K562 (cell line): ENCODE results near the gene METTL25B. TPM values are rescaled to one million over a fixed set of nuclear protein-coding genes. Genes with fewer than 3 reads are reported as not detected.
A peak's percentile ranks its signal among the peaks of the same experiment; 100 is the strongest.

Source experiments
- ATF6 ChIP-seq: sonication (generic); formaldehyde crosslinking; IDR thresholded peaks from 2 replicates; pipeline ENCODE4 v1.4.0; 2020; ENCODE audit warnings: mild to moderate bottlenecking, missing genetic modification reagents
- CBFB ChIP-seq: sonication (generic); formaldehyde crosslinking; IDR thresholded peaks from 2 replicates; pipeline ENCODE4 v1.4.0; 2020; ENCODE audit warnings: mild to moderate bottlenecking, missing genetic modification reagents
- CSDE1 ChIP-seq, 2 experiments: fragments of 450-650 bp; IDR thresholded peaks; 2 replicates each; pipeline ENCODE4 v1.6.1; 2016; ENCODE audit warnings: mild to moderate bottlenecking in 1 of 2
- E2F8 ChIP-seq: fragments of 450-650 bp; IDR thresholded peaks from 2 replicates; pipeline ENCODE4 v1.7.1; 2018; ENCODE audit warnings: mild to moderate bottlenecking, low read depth; ENCODE audit not compliant: partially characterized antibody
- EHMT2 ChIP-seq: fragments of 450-650 bp; IDR thresholded peaks from 2 replicates; pipeline ENCODE4 v1.6.1; 2018; ENCODE audit warnings: antibody characterized with exemption
- GATAD2A ChIP-seq: fragments of 450-650 bp; IDR thresholded peaks from 2 replicates; pipeline ENCODE4 v1.6.1; 2017
- HCFC1 ChIP-seq: IDR thresholded peaks from 2 replicates; pipeline ENCODE4 v1.6.1; 2012; ENCODE audit warnings: low read depth, low read length, improper control_type of control experiment
- LCOR ChIP-seq: sonication (generic); formaldehyde crosslinking; IDR thresholded peaks from 2 replicates; pipeline ENCODE4 v1.8.0; 2022; ENCODE audit warnings: mild to moderate bottlenecking, missing genetic modification reagents
- MED1 ChIP-seq: sonication (generic); formaldehyde crosslinking; IDR thresholded peaks from 2 replicates; pipeline ENCODE4 v1.8.1; 2023; ENCODE audit warnings: missing genetic modification reagents, borderline replicate concordance
- NELFE ChIP-seq: IDR thresholded peaks from 2 replicates; pipeline ENCODE4 v1.6.1; 2011; ENCODE audit warnings: mild to moderate bottlenecking; ENCODE audit not compliant: insufficient read depth, insufficient read length
- PHTF2 ChIP-seq: fragments of 250-450 bp; sonication (Bioruptor Pico); IDR thresholded peaks from 2 replicates; pipeline ENCODE4 v1.5.0; 2021; ENCODE audit warnings: mild to moderate bottlenecking
- RAD51 ChIP-seq: fragments of 450-650 bp; IDR thresholded peaks from 2 replicates; pipeline ENCODE4 v1.7.1; 2016; ENCODE audit warnings: low read depth, mild to moderate bottlenecking, borderline replicate concordance
- RBM17 ChIP-seq: fragments of 200-400 bp; formaldehyde crosslinking; IDR thresholded peaks from 2 replicates; pipeline ENCODE4 v1.6.1; 2017; ENCODE audit warnings: low read depth, mild to moderate bottlenecking, low read length, borderline replicate concordance
- RBM34 ChIP-seq: fragments of 200-400 bp; formaldehyde crosslinking; IDR thresholded peaks from 2 replicates; pipeline ENCODE4 v1.6.1; 2018; ENCODE audit warnings: low read length, borderline replicate concordance; ENCODE audit not compliant: insufficient read depth
- SAFB2 ChIP-seq: fragments of 200-400 bp; formaldehyde crosslinking; IDR thresholded peaks from 2 replicates; pipeline ENCODE4 v1.6.1; 2018; ENCODE audit warnings: borderline replicate concordance, low read length, low read depth, moderate library complexity; ENCODE audit not compliant: severe bottlenecking
- SMAD4 ChIP-seq: fragments of 250-450 bp; sonication (Bioruptor Pico); conservative IDR thresholded peaks from 2 replicates; pipeline ENCODE4 v1.8.0; 2021; ENCODE audit warnings: inconsistent platforms, mild to moderate bottlenecking, moderate library complexity
- SRF ChIP-seq, 2 experiments: fragments of 250-450, 450-650 bp in 1 of 2; sonication (Bioruptor Pico) in 1 of 2; sonication (generic) in 1 of 2; formaldehyde crosslinking; IDR thresholded peaks; 2 replicates each; pipeline versions ENCODE4 v1.5.0 to v1.5.1; 2020 to 2022; ENCODE audit warnings: mild to moderate bottlenecking in 1 of 2, missing genetic modification reagents in 1 of 2
- TCF3 ChIP-seq: sonication (generic); formaldehyde crosslinking; IDR thresholded peaks from 2 replicates; pipeline ENCODE4 v1.4.0; 2020; ENCODE audit warnings: mild to moderate bottlenecking, missing genetic modification reagents
- TCF7L2 ChIP-seq: fragments of 150-350 bp; IDR thresholded peaks from 2 replicates; pipeline ENCODE4 v1.6.1; 2016; ENCODE audit warnings: low read depth, mild to moderate bottlenecking, low read length, moderate library complexity
- U2AF1 ChIP-seq: fragments of 200-400 bp; formaldehyde crosslinking; optimal IDR thresholded peaks from 2 replicates; pipeline ENCODE3; 2017; ENCODE audit warnings: mild to moderate bottlenecking, low read depth, low read length, moderate library complexity
- ZFP1 ChIP-seq: fragments of 450-650 bp; formaldehyde crosslinking; IDR thresholded peaks from 2 replicates; pipeline ENCODE4 v1.4.0; 2020; ENCODE audit warnings: mild to moderate bottlenecking, mixed read lengths
- ZFP91 ChIP-seq: sonication (generic); formaldehyde crosslinking; IDR thresholded peaks from 2 replicates; pipeline ENCODE4 v1.8.0; 2022; ENCODE audit warnings: mild to moderate bottlenecking, missing genetic modification reagents
- ZNF24 ChIP-seq: fragments of 450-650 bp; IDR thresholded peaks from 2 replicates; pipeline ENCODE4 v1.6.1; 2016
- ZNF263 ChIP-seq: sonication (generic); formaldehyde crosslinking; IDR thresholded peaks from 2 replicates; pipeline ENCODE4 v1.8.0; 2022; ENCODE audit warnings: mild to moderate bottlenecking, missing genetic modification reagents, borderline replicate concordance
- polyA plus RNA-seq, 8 experiments: library from polyadenylated mRNA; depleted of rRNA in 4 of 8; stranded (reverse) in 5 of 8; unstranded in 3 of 8; fragments of >200 nt; fragmentation: Nextera tagmentation in 2 of 8; fragmentation: Illumina TruSeq in 1 of 8; extraction: Ambion mirVana in 2 of 8; extraction: Trizol in 1 of 8; gene quantifications; 2 replicates each; pipeline versions ENCODE4 v1.2.1 to v1.2.3, GENCODE V29; 2011 to 2014; ENCODE audit warnings: inconsistent platforms in 1 of 8, missing spikeins in 1 of 8
- total RNA-seq, 7 experiments: library from RNA; depleted of rRNA in 6 of 7; stranded (reverse); fragments of >200 nt in 6 of 7; fragmentation: Illumina TruSeq in 2 of 7; extraction: Trizol in 2 of 7; gene quantifications; 2 replicates each; pipeline versions ENCODE4 v1.2.1 to v1.2.3, GENCODE V29; 2011 to 2021; ENCODE audit warnings: low replicate concordance in 1 of 7

The METTL25B gene
- total and polyA plus RNA-seq, 9 of the 15 experiments (the other 6 are each of a cell fraction or from before 2014, with no cell fraction given), result 7.7 to 48.3 (median 33.1) TPM

GRCh38 chr1:156751757-156752481 lies 23.6 kb downstream of the METTL25B start (continued):
- TF ChIP-seq GATAD2A (no peak), U2AF1 (peak; percentile 80), SMAD4 (CRISPR knock-in tag) (0 out of 2 replicates have a peak, but pooled peaks have one; percentile 18), E2F8 (no peak), SAFB2 (no peak), CBFB (CRISPR knock-in tag) (no peak), CSDE1 (IDR thresholded peaks at IDR 0.05) (no peak), MED1 (CRISPR knock-in tag) (no peak), HCFC1 (peak; percentile 77), RAD51 (peak; percentile 42; the same call in 1 of the 2 replicates), ATF6 (CRISPR knock-in tag) (peak; percentile 44; the same call in 1 of the 2 replicates), ZFP1 (CRISPR knock-in tag) (no peak), SRF (CRISPR knock-in tag; IDR thresholded peaks at IDR 0.05) (peak in 1 of 2 experiments; percentile 32; a peak in 1 of 4 replicates), ZNF263 (CRISPR knock-in tag) (peak; percentile 98), RBM17 (no peak), ZFP91 (CRISPR knock-in tag) (no peak), LCOR (no peak), EHMT2 (no peak), TCF7L2 (no peak), NELFE (no peak), PHTF2 (CRISPR knock-in tag) (no peak), TCF3 (CRISPR knock-in tag) (no peak), ZNF24 (no peak), RBM34 (no peak)
